ENCODE measurements around the gene VSIG10. TPM values are rescaled to one million over a fixed set of nuclear protein-coding genes. Genes with fewer than 3 reads are reported as not detected.
"Not testable (repeated sequence)": the region's sequence is repeated elsewhere in the genome, so short reads cannot be mapped to it uniquely, and the experiment has no call there.

Gene VSIG10
- total RNA-seq, 1 donor from 2014 or later, result 14.5 TPM

DNA sequence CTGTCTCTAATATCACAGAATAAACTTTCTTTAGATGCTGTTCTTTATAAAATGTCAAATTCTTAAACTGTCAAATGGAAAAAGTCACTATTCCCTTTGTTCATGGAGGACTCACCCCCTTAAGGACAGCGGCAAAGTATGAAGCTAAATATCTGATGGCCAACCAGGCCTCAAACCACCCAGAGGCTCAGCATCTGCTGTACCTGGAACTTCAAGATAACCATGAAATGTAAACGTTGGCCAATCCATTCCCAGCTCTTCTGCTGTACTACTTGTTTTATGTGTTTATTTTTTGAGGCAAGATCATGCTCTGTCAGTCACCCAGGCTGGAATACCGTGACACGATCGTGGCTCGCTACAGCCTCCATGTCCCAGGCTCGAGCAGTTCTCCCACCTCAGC lies 71.6 kb downstream of the VSIG10 start:
- no peak for ATAC-seq

DNA sequence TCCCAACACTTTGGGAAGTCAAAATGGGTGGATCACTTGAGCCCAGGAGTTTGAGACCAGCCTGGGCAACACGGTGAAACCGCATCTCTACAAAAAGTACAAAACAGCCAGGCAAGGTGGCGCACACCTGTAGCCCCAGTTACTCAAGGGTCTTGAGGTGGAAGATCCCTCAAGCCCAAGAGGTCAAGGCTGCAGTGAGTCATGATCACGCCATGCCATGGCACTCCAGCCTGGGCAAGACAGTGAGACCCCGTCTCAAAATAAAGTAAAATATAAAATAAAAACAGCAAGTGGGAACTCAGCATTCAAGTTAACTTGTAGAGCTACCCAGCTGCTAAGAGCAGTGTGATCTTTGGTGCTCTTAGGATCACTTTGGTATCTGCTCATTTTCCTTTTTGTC lies 74.6 kb downstream of the VSIG10 start:
- ATAC-seq, result no peak

DNA sequence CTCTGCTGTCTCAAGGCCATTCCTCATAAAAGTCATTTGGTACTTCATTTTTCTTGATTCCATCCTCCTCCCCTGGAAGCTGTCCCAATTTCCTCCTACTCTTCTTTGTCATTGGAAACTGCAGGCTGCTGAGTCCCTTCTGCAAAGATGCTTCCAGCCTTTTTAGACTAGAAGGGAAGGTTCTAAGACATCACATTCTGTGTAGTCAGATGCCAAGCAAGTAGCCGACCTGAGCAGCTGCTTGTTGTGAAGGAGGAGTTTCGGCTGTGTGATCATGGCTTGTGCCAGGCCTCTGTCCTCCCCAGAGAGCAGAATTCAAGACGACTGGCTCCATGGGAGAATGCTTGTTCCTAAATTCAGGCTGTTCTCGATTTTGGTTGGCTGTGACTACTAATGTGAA lies 78.6 kb downstream of the VSIG10 start:
- ATAC-seq, result no peak

DNA sequence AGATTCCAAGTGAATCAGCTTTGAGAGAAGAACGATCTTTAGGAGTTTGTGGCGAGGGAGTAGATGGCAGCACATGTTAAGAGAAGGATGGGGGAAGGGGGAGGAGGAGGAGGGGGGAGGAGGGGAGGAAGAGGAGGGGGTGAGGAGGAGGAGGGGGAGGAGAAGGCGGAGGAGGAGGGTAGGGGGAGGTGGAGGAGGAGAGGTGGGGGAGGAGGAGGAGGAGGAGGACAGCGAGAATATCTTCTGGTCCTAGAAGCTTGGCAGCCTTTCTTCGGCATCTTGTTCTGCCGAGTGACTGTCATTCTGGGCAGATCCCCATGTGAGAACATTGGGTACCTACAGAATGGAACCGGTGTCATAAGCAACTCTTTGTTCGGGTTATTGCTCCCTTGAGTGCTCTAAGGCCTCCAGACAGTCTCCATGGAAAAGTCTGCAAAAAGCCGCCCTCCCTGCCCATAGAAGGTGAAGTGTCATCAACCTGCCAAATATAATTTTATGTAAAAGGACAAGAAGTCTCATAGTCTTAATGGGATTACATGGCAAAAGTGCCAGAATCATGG lies 80.4 kb downstream of the VSIG10 start:
- ATAC-seq, result no peak

DNA sequence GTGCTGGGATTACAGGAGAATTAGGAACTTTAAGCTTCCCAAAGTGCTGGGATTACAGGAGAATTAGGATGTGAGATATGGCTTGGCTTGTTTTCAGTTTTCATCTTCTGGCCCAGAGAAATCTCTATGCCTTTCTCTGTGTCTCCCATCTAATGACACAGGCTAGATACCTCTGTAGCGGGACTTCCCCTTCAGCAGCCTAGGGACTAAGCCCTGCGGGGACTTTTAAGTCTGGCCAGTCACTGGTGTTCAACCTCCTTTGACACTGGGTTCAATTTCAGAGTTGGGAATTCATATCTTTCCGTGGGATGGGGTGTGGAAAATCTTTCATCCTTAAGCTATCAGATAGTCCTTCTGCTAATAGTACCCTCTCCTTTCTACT lies 81.1 kb downstream of the VSIG10 start:
- no peak for ATAC-seq

DNA sequence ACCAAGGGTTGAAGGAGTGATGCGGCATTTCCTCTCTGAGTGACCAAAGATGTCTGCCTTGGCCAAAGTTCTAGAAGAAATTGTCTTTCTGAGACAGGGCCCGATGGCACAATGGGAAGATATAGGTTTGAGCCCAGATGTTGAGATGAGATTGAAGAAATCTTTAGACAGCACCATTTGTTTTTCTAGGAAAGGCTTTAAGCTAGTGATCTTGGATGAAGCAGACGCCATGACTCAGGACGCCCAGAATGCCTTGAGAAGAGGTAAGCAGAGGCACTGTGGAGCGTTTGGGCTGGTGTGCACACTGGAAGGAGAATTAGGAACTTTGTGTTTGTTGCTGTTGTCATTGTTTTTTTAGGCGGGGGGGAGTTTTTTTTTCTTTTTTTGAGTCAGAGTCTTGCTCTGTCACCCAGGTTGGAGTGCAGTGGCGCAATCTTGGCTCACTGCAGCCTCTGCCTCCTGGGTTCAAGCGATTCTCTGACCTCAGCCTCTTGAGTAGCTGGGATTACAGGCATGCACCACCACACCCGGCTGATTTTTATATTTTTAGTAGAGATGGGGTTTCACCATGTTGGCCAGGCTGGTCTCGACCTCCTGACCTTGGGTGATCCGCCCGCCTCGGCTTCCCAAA lies 81.6 kb downstream of the VSIG10 start:
- ATAC-seq, result not testable (repeated sequence)

DNA sequence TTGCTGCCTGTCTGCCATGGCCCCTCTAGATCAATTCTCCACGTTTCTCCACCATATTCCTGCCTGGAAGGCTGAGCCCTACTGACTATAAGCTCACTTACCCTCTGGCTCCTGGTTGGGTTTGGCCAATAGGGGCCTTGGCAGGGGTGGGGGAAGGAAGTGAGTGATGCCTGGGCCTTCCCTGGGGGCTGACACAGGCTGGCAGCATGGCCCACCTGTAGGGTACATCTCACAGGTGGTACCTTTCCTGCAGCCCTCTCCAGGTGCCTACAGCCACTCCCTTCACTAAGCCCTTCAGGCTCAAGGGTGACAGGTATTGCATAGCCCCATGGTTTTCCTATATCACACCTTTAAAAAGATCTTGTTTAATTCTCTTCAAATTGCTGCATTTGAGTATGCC lies 83.8 kb downstream of the VSIG10 start:
- no peak for ATAC-seq

DNA sequence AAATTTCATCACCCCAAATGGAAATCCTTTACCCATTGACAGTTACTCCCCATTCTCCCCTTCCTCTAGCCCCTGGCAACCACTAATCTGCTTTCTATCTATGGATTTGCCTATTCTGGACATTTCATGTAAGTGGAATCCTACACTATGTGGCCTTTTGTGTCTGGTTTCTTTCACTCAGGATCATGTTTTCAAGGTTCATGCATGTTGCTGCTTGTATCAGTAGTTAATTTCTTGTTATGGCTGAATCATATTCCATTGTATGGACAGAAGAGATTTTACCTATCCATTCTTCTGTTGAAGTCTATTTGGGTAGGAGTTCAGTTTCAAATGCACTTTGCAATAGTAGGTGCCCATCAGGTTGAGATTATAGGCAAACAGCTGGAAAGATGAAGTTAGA lies 85.9 kb downstream of the VSIG10 start:
- no peak for ATAC-seq

DNA sequence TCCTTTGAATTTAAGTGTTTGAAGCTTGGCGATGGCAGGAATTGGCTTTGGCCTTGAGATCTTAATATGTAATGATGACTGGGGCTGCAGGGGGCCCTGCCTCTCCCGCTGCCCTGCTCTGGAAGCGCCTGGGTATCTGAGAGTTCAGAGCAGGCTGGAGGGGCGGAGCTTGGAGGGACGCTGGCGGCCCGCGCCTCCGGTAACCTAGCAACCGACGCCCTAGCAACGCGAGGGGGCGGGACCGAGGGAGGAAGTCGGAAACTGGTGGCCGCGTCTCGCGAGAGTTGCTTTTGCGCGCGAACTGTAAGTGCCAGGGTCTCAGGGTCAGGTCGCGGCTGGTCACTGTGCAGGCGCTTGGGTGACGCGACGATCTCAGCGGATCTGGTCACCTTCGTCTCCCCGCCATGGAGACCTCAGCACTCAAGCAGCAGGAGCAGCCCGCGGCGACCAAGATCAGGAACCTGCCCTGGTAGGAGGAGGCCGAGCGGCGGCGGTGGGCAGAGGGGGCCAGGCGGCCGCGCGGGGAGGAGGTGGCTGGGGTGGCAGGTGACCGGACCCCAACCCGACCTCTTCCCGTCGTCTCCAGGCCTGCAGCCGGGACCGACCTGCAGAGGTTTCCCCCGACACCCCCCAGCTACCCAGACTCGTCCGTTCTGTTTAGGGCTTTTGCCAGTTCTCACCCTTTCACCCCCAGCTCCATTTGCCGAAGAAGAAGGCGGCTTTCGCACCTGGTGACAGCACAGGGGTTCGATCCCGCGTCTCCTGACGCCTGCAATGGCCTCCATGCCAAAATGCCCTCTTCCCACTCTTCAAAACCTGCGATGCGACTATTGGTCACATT lies 87.2 kb downstream of the VSIG10 start, which contains the start of gene RFC5:
RFC5 (plus strand) TSS at position 280 of the 841 bp plus-strand sequence; CDS start at position 405, 125 bp downstream.
- ATAC-seq, result peak; percentile 99

DNA sequence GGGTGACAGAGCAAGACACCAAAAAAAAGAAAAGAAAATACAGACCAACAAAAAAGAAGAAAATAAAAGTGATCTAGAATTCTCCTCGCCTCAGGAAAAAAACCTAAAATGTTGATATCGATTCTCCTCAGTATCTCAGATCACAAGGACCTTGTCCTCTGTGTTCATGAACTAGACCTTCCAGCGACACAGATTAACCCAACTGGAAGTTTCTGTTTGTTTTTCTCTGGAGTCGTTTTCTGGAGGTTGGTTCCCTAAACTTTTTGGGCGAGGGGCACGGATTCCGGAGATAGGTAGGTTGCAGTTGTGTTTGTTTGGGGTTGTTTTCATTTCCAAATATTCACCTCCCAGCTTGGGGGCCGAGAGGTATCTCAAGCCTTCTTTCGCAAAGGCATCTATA lies 87.9 kb downstream of the VSIG10 start:
- ATAC-seq, result no peak

DNA sequence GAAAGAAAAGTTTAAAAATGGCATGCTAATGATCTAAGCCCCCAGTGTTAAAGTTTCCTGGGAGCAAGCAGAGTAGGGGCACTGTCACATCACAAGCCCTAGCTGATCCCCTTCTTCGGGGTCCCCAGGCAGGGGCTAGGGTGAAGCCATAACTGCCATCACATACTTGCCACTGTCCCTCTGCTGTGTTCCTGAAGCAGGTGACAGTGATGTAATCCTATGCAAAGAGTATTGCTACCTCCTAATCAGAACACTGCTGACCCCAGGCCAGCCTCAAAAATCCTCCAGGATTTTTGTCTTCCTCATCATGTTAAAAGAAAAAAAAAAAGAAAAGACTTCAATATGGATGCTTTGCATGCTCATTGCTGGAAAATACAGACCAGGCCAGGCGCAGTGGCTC lies 88.5 kb downstream of the VSIG10 start:
- no peak for ATAC-seq

Other genes starting within 250 kb of the VSIG10 start
- 0.28 TPM for gene KSR2, start 135.0 kb downstream of the VSIG10 start, total RNA-seq
- 16.2 TPM for gene RFC5, start 87.3 kb downstream of the VSIG10 start, total RNA-seq
- gene WSB2, start 42.8 kb downstream of the VSIG10 start, total RNA-seq, result 86.7 TPM
- 142 TPM for gene PEBP1, start 32.1 kb upstream of the VSIG10 start, total RNA-seq

All from esophagus mucosa (tissue), 1 donor.